ENCODE results near the gene PRKCH.
A peak's percentile ranks its signal among the peaks of the same experiment; 100 is the strongest.
"Not testable (repeated sequence)": the region's sequence is repeated elsewhere in the genome, so short reads cannot be mapped to it uniquely, and the experiment has no call there.

Gene PRKCH

GRCh38 chr14:61464539-61465320, 143.4 kb downstream of the PRKCH start:
- not testable (repeated sequence) for DNase-seq; H3K4ac ChIP-seq (ENCODE audit: low read depth in 1 of 2, low read length in 2 of 2); H3K4me2 ChIP-seq (ENCODE audit: low read length, poor library complexity, severe bottlenecking); H2BK12ac ChIP-seq (ENCODE audit: low read length in 2 of 2); H3K27me3 ChIP-seq (ENCODE audit: control insufficient read depth in 1 of 2, insufficient read depth in 1 of 2, low read length in 2 of 2); H3K9me3 ChIP-seq (ENCODE audit: control insufficient read depth, low read length); H2BK120ac ChIP-seq (ENCODE audit: low read depth, low read length); H3K4me3 ChIP-seq (ENCODE audit: insufficient read depth in 1 of 2, low read depth in 1 of 2, low read length in 2 of 2); H2AFZ ChIP-seq (ENCODE audit: low read depth, low read length); H3K14ac ChIP-seq (ENCODE audit: low read length in 2 of 2); H4K8ac ChIP-seq (ENCODE audit: low read length); H2AK5ac ChIP-seq (ENCODE audit: low read length, severe bottlenecking); H3K27ac ChIP-seq (ENCODE audit: low read length, poor library complexity, severe bottlenecking); H3K36me3 ChIP-seq (ENCODE audit: control insufficient read depth in 1 of 2, insufficient read depth in 2 of 2, low read depth in 1 of 2, low read length in 2 of 2); H3K9ac ChIP-seq (ENCODE audit: low read length); H3K23ac ChIP-seq (ENCODE audit: low read length in 2 of 2); H4K91ac ChIP-seq (ENCODE audit: low read length); H2BK15ac ChIP-seq (ENCODE audit: low read depth, poor library complexity, severe bottlenecking); H3K18ac ChIP-seq (ENCODE audit: low read depth in 1 of 2, low read length in 2 of 2); H2BK5ac ChIP-seq (ENCODE audit: low read depth, low read length, poor library complexity, severe bottlenecking)
- Histone ChIP-seq H3K79me1 (replicated peaks; ENCODE audit: low read length, poor library complexity, severe bottlenecking) (peaks cover 14% of the 10 kb centered on the region), H3K4me1 (ENCODE audit: control insufficient read depth, insufficient read depth, low read depth, low read length) (peaks cover 19% of the 10 kb centered on the region)
- WGBS = no CpG with 5 or more reads among the region's 2 CpGs

DNA sequence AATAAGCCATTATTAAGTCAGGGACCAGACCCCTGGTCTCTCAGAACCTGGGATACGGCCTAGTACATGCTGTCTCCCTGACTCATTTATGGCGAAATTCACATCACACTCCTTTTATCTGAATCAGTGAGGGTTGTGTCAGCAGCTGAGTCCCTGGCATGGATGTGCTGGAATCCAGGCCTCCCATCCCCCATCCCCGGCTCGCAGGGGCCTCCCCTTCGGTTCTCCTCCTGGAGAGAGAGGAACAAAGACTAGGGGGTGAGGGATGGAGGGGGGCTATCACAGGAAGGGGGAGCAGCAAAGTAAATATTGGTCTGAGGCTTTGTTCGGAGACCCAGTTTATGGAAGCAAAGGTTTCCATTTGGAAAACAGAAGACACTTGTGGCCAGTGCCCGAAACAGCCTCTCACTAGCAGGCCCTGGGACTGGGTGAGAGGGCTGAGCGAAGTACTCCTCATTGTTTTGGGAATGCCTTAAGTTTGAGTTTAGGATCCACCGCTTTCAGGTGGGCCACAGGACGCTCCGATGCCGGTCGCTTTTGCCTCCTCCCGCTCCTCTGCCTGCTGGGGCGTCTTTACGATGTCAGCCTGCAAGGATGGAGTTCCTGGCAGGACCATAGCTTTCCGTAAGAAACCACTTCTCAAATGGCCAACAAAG, 145.0 kb downstream of the PRKCH start:
- Histone ChIP-seq H3K9ac (ENCODE audit: low read length) (peak overlapping the region; percentile 78), H3K9me3 (ENCODE audit: control insufficient read depth, low read length) (no peaks in the 10 kb centered on the region), H4K8ac (ENCODE audit: low read length) (peak overlapping the region; percentile 46), H3K36me3 (ENCODE audit: control insufficient read depth in 1 of 2, insufficient read depth in 2 of 2, low read depth in 1 of 2, low read length in 2 of 2) (no peaks in the 10 kb centered on the region), H4K91ac (ENCODE audit: low read length) (peak overlapping the region; percentile 58), H2BK120ac (ENCODE audit: low read depth, low read length) (peak overlapping the region; percentile 44), H3K4me2 (ENCODE audit: low read length, poor library complexity, severe bottlenecking) (no peak overlapping the region), H2BK15ac (ENCODE audit: low read depth, poor library complexity, severe bottlenecking) (no peak overlapping the region), H3K18ac (ENCODE audit: low read depth in 1 of 2, low read length in 2 of 2) (peak overlapping the region; percentile 44 to 90), H3K4ac (ENCODE audit: low read depth in 1 of 2, low read length in 2 of 2) (peak overlapping the region; percentile 7 to 91), H3K79me1 (replicated peaks; ENCODE audit: low read length, poor library complexity, severe bottlenecking) (peaks cover 19% of the 10 kb centered on the region), H2AK5ac (ENCODE audit: low read length, severe bottlenecking) (peak overlapping the region; percentile 29), H3K27ac (ENCODE audit: low read length, poor library complexity, severe bottlenecking) (peak overlapping the region; percentile 63), H2BK5ac (ENCODE audit: low read depth, low read length, poor library complexity, severe bottlenecking) (peak overlapping the region; percentile 48), H3K14ac (ENCODE audit: low read length in 2 of 2) (no peak overlapping the region), H3K23ac (ENCODE audit: low read length in 2 of 2) (no peak overlapping the region), H2AFZ (ENCODE audit: low read depth, low read length) (peak overlapping the region; percentile 18), H3K4me3 (ENCODE audit: insufficient read depth in 1 of 2, low read depth in 1 of 2, low read length in 2 of 2) (no peak overlapping the region), H3K27me3 (ENCODE audit: control insufficient read depth in 1 of 2, insufficient read depth in 1 of 2, low read length in 2 of 2) (no peaks in the 10 kb centered on the region), H3K4me1 (ENCODE audit: control insufficient read depth, insufficient read depth, low read depth, low read length) (peaks cover 29% of the 10 kb centered on the region), H2BK12ac (ENCODE audit: low read length in 2 of 2) (peak overlapping the region in 1 of 2 experiments; percentile 89)
- WGBS = 57% methylated on average over 16 of the region's 17 CpGs
- peak; percentile 96 for DNase-seq

GRCh38 chr14:61466905-61467280, 145.5 kb downstream of the PRKCH start:
- H3K14ac ChIP-seq (ENCODE audit: low read length in 2 of 2) = no peak overlapping the region
- no peak overlapping the region for H2BK15ac ChIP-seq (ENCODE audit: low read depth, poor library complexity, severe bottlenecking)
- 92% methylated on average over 3 of the region's 3 CpGs for WGBS
- no peak overlapping the region for H2AFZ ChIP-seq (ENCODE audit: low read depth, low read length)
- no peak overlapping the region for H3K27ac ChIP-seq (ENCODE audit: low read length, poor library complexity, severe bottlenecking)
- H3K18ac ChIP-seq (ENCODE audit: low read depth in 1 of 2, low read length in 2 of 2) = peak overlapping the region; percentile 44 to 90
- no peak for DNase-seq
- no peaks in the 10 kb centered on the region for H3K36me3 ChIP-seq (ENCODE audit: control insufficient read depth in 1 of 2, insufficient read depth in 2 of 2, low read depth in 1 of 2, low read length in 2 of 2)
- H4K91ac ChIP-seq (ENCODE audit: low read length) = peak overlapping the region; percentile 58
- H2AK5ac ChIP-seq (ENCODE audit: low read length, severe bottlenecking) = peak overlapping the region; percentile 29
- no peak overlapping the region for H4K8ac ChIP-seq (ENCODE audit: low read length)
- H3K23ac ChIP-seq (ENCODE audit: low read length in 2 of 2) = no peak overlapping the region
- H3K4ac ChIP-seq (ENCODE audit: low read depth in 1 of 2, low read length in 2 of 2) = peak overlapping the region; percentile 18 to 91
- H3K4me2 ChIP-seq (ENCODE audit: low read length, poor library complexity, severe bottlenecking) = no peak overlapping the region
- no peaks in the 10 kb centered on the region for H3K27me3 ChIP-seq (ENCODE audit: control insufficient read depth in 1 of 2, insufficient read depth in 1 of 2, low read length in 2 of 2)
- no peaks in the 10 kb centered on the region for H3K9me3 ChIP-seq (ENCODE audit: control insufficient read depth, low read length)
- H2BK12ac ChIP-seq (ENCODE audit: low read length in 2 of 2) = peak overlapping the region; percentile 81 to 89
- no peak overlapping the region for H3K4me3 ChIP-seq (ENCODE audit: insufficient read depth in 1 of 2, low read depth in 1 of 2, low read length in 2 of 2)
- no peak overlapping the region for H2BK5ac ChIP-seq (ENCODE audit: low read depth, low read length, poor library complexity, severe bottlenecking)
- H3K4me1 ChIP-seq (ENCODE audit: control insufficient read depth, insufficient read depth, low read depth, low read length) = peaks cover 31% of the 10 kb centered on the region
- H3K79me1 ChIP-seq (replicated peaks; ENCODE audit: low read length, poor library complexity, severe bottlenecking) = peaks cover 19% of the 10 kb centered on the region
- H2BK120ac ChIP-seq (ENCODE audit: low read depth, low read length) = peak overlapping the region; percentile 44
- no peak overlapping the region for H3K9ac ChIP-seq (ENCODE audit: low read length)

DNA sequence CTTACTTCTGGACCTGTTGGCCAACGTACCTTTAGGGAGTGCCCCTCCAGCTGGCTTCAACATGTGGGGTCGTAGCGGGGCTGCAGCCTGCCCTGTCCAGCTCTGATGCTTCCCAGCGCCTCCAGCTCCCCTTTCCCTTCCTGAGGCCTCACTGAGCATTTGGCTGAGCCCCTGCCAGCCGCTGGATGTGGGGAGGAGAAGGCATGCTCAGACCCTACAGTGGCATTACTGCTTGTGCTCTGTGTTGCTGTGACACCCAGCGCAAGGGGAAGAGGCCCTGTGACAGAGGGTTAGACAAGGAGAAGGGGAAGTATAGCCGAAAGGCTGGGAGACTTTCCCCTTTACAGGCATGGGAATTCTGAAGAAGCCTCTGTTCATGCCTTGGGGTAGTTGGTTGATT, 145.9 kb downstream of the PRKCH start:
- Histone ChIP-seq H3K14ac (ENCODE audit: low read length in 2 of 2) (peak overlapping the region in 1 of 2 experiments; percentile 66), H2BK120ac (ENCODE audit: low read depth, low read length) (peak overlapping the region; percentile 29), H3K4ac (ENCODE audit: low read depth in 1 of 2, low read length in 2 of 2) (peak overlapping the region in 1 of 2 experiments; percentile 49), H3K4me2 (ENCODE audit: low read length, poor library complexity, severe bottlenecking) (no peak overlapping the region), H4K8ac (ENCODE audit: low read length) (peak overlapping the region; percentile 16), H2AK5ac (ENCODE audit: low read length, severe bottlenecking) (peak overlapping the region; percentile 29), H3K4me3 (ENCODE audit: insufficient read depth in 1 of 2, low read depth in 1 of 2, low read length in 2 of 2) (no peak overlapping the region), H2BK12ac (ENCODE audit: low read length in 2 of 2) (peak overlapping the region; percentile 61 to 81), H3K27ac (ENCODE audit: low read length, poor library complexity, severe bottlenecking) (no peak overlapping the region), H3K9me3 (ENCODE audit: control insufficient read depth, low read length) (no peaks in the 10 kb centered on the region), H3K4me1 (ENCODE audit: control insufficient read depth, insufficient read depth, low read depth, low read length) (peaks cover 30% of the 10 kb centered on the region), H3K9ac (ENCODE audit: low read length) (no peak overlapping the region), H3K23ac (ENCODE audit: low read length in 2 of 2) (peak overlapping the region in 1 of 2 experiments; percentile 60), H4K91ac (ENCODE audit: low read length) (peak overlapping the region; percentile 88), H3K36me3 (ENCODE audit: control insufficient read depth in 1 of 2, insufficient read depth in 2 of 2, low read depth in 1 of 2, low read length in 2 of 2) (no peaks in the 10 kb centered on the region), H2AFZ (ENCODE audit: low read depth, low read length) (no peak overlapping the region), H3K79me1 (replicated peaks; ENCODE audit: low read length, poor library complexity, severe bottlenecking) (peaks cover 19% of the 10 kb centered on the region), H3K18ac (ENCODE audit: low read depth in 1 of 2, low read length in 2 of 2) (peak overlapping the region; percentile 50 to 88), H2BK5ac (ENCODE audit: low read depth, low read length, poor library complexity, severe bottlenecking) (no peak overlapping the region), H3K27me3 (ENCODE audit: control insufficient read depth in 1 of 2, insufficient read depth in 1 of 2, low read length in 2 of 2) (no peaks in the 10 kb centered on the region), H2BK15ac (ENCODE audit: low read depth, poor library complexity, severe bottlenecking) (no peak overlapping the region)
- WGBS = 95% methylated on average over 7 of the region's 7 CpGs
- DNase-seq = no peak

Data from mesenchymal stem cell (in vitro differentiated cells and primary cell).